Fibroblast of mammary gland (primary cell): ENCODE data around the gene NOC4L.

ENCODE experiments used
- DNase-seq: peaks from one replicate; pipeline ENCODE4 v3.0.0-alpha.2; 2010; ENCODE audit warnings: low read depth
- H3K4me3 ChIP-seq: 2 replicates; pipeline ENCODE4 v1.5.1; 2011; ENCODE audit warnings: low read depth, mild to moderate bottlenecking, low read length, moderate library complexity; ENCODE audit not compliant: control insufficient read depth
- TF ChIP-seq, protein P1 (sequence below): conservative IDR thresholded peaks from 2 replicates; pipeline ENCODE4 v1.5.1; 2011; ENCODE audit warnings: low read depth, low read length, inconsistent platforms; ENCODE audit not compliant: control insufficient read depth, insufficient read depth

The NOC4L gene

GRCh38 chr12:132160601-132161035 lies 16.4 kb downstream of the NOC4L start:
- no peak overlapping the region for H3K4me3 ChIP-seq
- TF ChIP-seq, protein P1, sequence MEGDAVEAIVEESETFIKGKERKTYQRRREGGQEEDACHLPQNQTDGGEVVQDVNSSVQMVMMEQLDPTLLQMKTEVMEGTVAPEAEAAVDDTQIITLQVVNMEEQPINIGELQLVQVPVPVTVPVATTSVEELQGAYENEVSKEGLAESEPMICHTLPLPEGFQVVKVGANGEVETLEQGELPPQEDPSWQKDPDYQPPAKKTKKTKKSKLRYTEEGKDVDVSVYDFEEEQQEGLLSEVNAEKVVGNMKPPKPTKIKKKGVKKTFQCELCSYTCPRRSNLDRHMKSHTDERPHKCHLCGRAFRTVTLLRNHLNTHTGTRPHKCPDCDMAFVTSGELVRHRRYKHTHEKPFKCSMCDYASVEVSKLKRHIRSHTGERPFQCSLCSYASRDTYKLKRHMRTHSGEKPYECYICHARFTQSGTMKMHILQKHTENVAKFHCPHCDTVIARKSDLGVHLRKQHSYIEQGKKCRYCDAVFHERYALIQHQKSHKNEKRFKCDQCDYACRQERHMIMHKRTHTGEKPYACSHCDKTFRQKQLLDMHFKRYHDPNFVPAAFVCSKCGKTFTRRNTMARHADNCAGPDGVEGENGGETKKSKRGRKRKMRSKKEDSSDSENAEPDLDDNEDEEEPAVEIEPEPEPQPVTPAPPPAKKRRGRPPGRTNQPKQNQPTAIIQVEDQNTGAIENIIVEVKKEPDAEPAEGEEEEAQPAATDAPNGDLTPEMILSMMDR = no peak
- no peak for DNase-seq

- TF ChIP-seq, protein P1 = no peak
- DNase-seq = peak; percentile 68
- H3K4me3 ChIP-seq = no peak overlapping the region
Measured at GRCh38 chr12:132161036-132161781, 17.0 kb downstream of the NOC4L start.

DNA sequence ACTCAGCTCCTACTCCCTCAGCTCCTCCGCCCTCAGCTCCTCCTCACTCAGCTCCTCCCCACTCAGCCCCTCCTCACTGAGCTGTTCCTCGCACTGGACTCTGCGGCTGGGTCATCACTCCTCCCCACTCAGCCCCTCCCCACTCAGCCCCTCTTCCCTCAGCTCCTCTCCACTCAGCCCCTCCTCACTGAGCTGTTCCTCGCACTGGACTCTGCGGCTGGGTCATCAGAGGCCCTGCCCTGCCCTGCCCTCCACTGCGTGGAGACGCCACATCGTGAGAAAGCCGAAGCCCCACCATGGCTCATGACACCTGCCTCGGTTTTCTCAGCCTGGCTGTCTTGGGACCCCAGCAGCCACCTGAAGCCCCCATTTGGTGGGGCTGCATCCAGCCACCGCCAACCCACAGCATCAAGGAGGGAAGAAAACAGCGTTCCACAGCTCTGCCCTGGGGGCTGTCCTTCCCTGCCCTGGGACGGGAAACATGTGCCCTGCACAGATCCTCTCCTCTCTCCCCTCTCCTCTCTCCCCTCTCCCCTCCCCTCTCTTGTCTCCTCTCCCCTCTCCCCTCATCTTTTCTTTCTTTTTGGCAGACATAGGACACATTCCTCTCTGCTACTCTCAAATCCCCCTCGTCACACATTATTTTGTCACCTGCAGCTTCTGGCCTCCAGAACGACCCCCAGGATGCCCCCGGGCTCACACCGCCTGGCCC lies 17.7 kb downstream of the NOC4L start:
- no peak for DNase-seq
- TF ChIP-seq, protein P1 = no peak
- H3K4me3 ChIP-seq = no peak overlapping the region

DNA sequence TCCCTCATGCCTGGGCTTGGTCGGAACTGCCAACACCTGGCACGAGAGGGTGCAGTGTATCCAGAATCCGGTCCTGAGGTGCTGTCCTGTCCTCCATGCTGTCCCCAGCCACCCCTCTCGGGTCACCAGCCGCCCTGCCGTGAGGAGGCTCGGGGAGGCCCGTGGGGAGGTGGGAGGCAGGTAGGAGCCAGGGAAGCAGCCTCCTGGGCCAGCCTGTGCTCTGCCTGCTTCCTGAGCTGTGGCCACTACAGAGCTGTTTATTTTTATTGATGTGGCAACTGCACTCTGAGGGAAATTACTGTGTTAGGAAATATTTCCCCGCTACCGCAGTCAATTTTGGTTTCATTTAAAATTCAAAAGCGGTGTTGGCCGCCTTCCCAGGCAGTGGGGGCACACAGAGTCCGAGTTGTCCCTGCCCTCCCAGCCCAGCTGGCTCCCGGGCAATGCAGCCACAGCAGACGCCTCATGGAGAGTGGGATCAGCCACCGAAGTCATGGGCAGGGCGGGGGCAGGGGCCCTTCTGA lies 18.3 kb downstream of the NOC4L start:
- peak; percentile 79 for DNase-seq
- TF ChIP-seq, protein P1 = no peak
- no peak overlapping the region for H3K4me3 ChIP-seq

DNA sequence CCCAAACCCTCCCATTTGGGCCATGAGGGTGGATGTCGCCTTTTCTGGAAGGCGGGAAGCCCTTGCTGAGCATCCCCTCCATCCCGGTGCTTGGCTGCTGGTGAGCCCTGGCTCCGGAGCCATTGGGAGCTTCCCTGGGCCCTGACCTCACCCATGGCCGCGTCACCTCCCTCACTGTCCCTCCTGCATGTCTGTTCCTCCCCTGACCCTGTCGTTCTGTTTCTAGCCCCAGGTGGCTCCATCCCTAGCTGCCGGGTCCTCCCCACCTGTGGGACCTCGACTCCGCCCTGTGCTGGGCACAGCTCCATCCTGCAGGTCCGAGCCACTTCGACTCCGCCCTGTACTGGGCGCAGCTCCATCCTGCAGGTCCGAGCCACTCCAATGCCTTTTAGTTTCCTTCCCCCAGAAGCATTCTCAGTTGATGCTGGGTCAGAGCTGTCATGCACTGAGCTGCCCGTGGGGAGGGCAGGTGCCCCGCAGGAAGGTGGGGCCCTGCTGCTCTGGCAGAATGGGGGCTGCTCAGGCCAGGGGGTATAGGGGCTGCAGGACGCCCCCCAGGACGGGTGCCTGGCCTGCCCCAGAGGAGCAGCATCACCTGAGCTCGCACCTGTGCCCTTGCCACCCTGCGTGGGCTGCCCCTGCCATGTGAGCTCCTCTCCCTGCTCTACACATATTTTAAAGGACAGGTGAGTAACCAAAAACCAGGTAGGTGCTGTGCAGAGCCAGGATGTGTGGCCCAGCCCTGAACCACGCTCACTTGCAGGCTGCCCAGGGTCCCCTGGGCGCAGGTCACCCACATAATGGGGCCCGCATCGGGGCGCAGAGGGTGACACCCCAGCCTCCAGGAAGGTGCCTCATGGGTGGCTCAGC lies 19.0 kb downstream of the NOC4L start:
- H3K4me3 ChIP-seq = no peak overlapping the region
- no peak for DNase-seq
- TF ChIP-seq, protein P1 = no peak

DNA sequence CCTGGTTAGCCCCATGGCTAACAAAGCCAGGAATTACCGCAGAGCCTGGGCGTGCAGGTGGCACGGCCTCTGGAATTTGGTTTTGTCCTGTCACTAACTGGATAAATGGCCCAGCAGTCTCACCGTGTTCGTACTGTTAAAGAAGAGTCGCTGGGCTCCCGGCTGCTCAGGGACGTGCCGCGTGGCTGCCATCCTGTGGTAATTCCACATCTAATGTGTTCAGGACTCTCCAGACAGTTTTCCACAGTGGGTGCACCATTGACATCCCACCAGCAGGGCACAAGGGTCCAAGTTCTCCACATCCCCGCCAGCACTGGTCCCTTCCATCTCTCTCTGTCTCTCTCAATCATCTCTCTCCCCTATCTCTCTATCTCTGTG lies 19.6 kb downstream of the NOC4L start:
- TF ChIP-seq, protein P1 = peak; percentile 18
- no peak overlapping the region for H3K4me3 ChIP-seq
- DNase-seq = no peak
